ENCODE results near the gene TNFSF15. TPM values are rescaled to one million over a fixed set of nuclear protein-coding genes. Genes with fewer than 3 reads are reported as not detected.

Gene TNFSF15
- polyA plus RNA-seq (2012; ENCODE audit: missing spikeins): not detected

- TF ChIP-seq TAF1 (IDR thresholded peaks at IDR 0.05; ENCODE audit: borderline replicate concordance, low read depth, low read length): no peak
- no peak for TF ChIP-seq POLR2AphosphoS5 (IDR thresholded peaks at IDR 0.05; ENCODE audit: low read depth, low read length)
- no peak for TF ChIP-seq POLR2A (IDR thresholded peaks at IDR 0.05; ENCODE audit: low read depth, low read length)
- no peak for FAIRE-seq
- peak; percentile 7 for DNase-seq (ENCODE audit: insufficient read length)
Observed at GRCh38 chr9:114805670-114806525, at the start of gene TNFSF15. TNFSF15 (minus strand) TSS chr9:114806039; CDS start chr9:114806012, 27 bp downstream.

GRCh38 chr9:114855488-114855887 lies 49.6 kb upstream of the TNFSF15 start:
- DNase-seq (ENCODE audit: insufficient read length) (no peak), FAIRE-seq (no peak)
- TF ChIP-seq TAF1 (IDR thresholded peaks at IDR 0.05; ENCODE audit: borderline replicate concordance, low read depth, low read length): no peak
- TF ChIP-seq POLR2AphosphoS5 (IDR thresholded peaks at IDR 0.05; ENCODE audit: low read depth, low read length): no peak
- no peak for TF ChIP-seq POLR2A (IDR thresholded peaks at IDR 0.05; ENCODE audit: low read depth, low read length)

GRCh38 chr9:114854736-114855355 lies 49.0 kb upstream of the TNFSF15 start:
- FAIRE-seq (no peak), DNase-seq (ENCODE audit: insufficient read length) (no peak)
- TF ChIP-seq POLR2A (IDR thresholded peaks at IDR 0.05; ENCODE audit: low read depth, low read length) (no peak), POLR2AphosphoS5 (IDR thresholded peaks at IDR 0.05; ENCODE audit: low read depth, low read length) (no peak), TAF1 (IDR thresholded peaks at IDR 0.05; ENCODE audit: borderline replicate concordance, low read depth, low read length) (no peak)

- TF ChIP-seq POLR2A (IDR thresholded peaks at IDR 0.05; ENCODE audit: low read depth, low read length) (no peak), TAF1 (IDR thresholded peaks at IDR 0.05; ENCODE audit: borderline replicate concordance, low read depth, low read length) (no peak), POLR2AphosphoS5 (IDR thresholded peaks at IDR 0.05; ENCODE audit: low read depth, low read length) (no peak)
- DNase-seq (ENCODE audit: insufficient read length) (no peak), FAIRE-seq (no peak)
Observed at GRCh38 chr9:114853071-114853855, 47.4 kb upstream of the TNFSF15 start.

- TF ChIP-seq POLR2A (IDR thresholded peaks at IDR 0.05; ENCODE audit: low read depth, low read length) (no peak), POLR2AphosphoS5 (IDR thresholded peaks at IDR 0.05; ENCODE audit: low read depth, low read length) (no peak), TAF1 (IDR thresholded peaks at IDR 0.05; ENCODE audit: borderline replicate concordance, low read depth, low read length) (no peak)
- DNase-seq (ENCODE audit: insufficient read length) (no peak), FAIRE-seq (no peak)
Observed at GRCh38 chr9:114852050-114852594, 46.3 kb upstream of the TNFSF15 start.

- FAIRE-seq (no peak), DNase-seq (ENCODE audit: insufficient read length) (no peak)
- TF ChIP-seq TAF1 (IDR thresholded peaks at IDR 0.05; ENCODE audit: borderline replicate concordance, low read depth, low read length) (no peak), POLR2A (IDR thresholded peaks at IDR 0.05; ENCODE audit: low read depth, low read length) (no peak), POLR2AphosphoS5 (IDR thresholded peaks at IDR 0.05; ENCODE audit: low read depth, low read length) (no peak)
Observed at GRCh38 chr9:114851306-114851705, 45.5 kb upstream of the TNFSF15 start.

GRCh38 chr9:114850871-114851270 lies 45.0 kb upstream of the TNFSF15 start:
- DNase-seq (ENCODE audit: insufficient read length) (no peak), FAIRE-seq (no peak)
- TF ChIP-seq POLR2AphosphoS5 (IDR thresholded peaks at IDR 0.05; ENCODE audit: low read depth, low read length) (no peak), TAF1 (IDR thresholded peaks at IDR 0.05; ENCODE audit: borderline replicate concordance, low read depth, low read length) (no peak), POLR2A (IDR thresholded peaks at IDR 0.05; ENCODE audit: low read depth, low read length) (no peak)

GRCh38 chr9:114849450-114849849 lies 43.6 kb upstream of the TNFSF15 start:
- TF ChIP-seq TAF1 (IDR thresholded peaks at IDR 0.05; ENCODE audit: borderline replicate concordance, low read depth, low read length) (no peak), POLR2AphosphoS5 (IDR thresholded peaks at IDR 0.05; ENCODE audit: low read depth, low read length) (no peak), POLR2A (IDR thresholded peaks at IDR 0.05; ENCODE audit: low read depth, low read length) (no peak)
- FAIRE-seq: no peak

GRCh38 chr9:114847492-114848417 lies 41.9 kb upstream of the TNFSF15 start:
- TF ChIP-seq POLR2AphosphoS5 (IDR thresholded peaks at IDR 0.05; ENCODE audit: low read depth, low read length): no peak
- no peak for DNase-seq (ENCODE audit: insufficient read length)
- FAIRE-seq: no peak

More at GRCh38 chr9:114849450-114849849, 43.6 kb upstream of the TNFSF15 start:
- no peak for DNase-seq (ENCODE audit: insufficient read length)

GRCh38 chr9:114845373-114845772 lies 39.5 kb upstream of the TNFSF15 start:
- TF ChIP-seq POLR2A (IDR thresholded peaks at IDR 0.05; ENCODE audit: low read depth, low read length) (no peak), POLR2AphosphoS5 (IDR thresholded peaks at IDR 0.05; ENCODE audit: low read depth, low read length) (no peak), TAF1 (IDR thresholded peaks at IDR 0.05; ENCODE audit: borderline replicate concordance, low read depth, low read length) (no peak)
- DNase-seq (ENCODE audit: insufficient read length): no peak
- no peak for FAIRE-seq
